HG03565 (cell line): ENCODE measurements around the gene SPX.

Experiments used
- ATAC-seq: cut with Tn5 transposase; IDR thresholded peaks from one replicate; pipeline ENCODE4 v1.9.1; 2021; ENCODE audit warnings: mild to moderate bottlenecking, moderate library complexity; ENCODE audit not compliant: unreplicated experiment

The SPX gene

GRCh38 chr12:21576431-21576830, 50.3 kb downstream of the SPX start:
- ATAC-seq, result no peak

- ATAC-seq, result no peak
Observed at GRCh38 chr12:21577516-21577915, 51.4 kb downstream of the SPX start.

GRCh38 chr12:21580748-21581516, 54.8 kb downstream of the SPX start:
- no peak for ATAC-seq
